ENCODE results near the gene RADIL.

The RADIL gene

GRCh38 chr7:4883372-4884144, at the start of gene RADIL:
Gene RADIL (minus strand): TSS chr7:4883716. CDS start chr7:4878139, 5,577 bp downstream.
- TF ChIP-seq CTCF (IDR thresholded peaks at IDR 0.05; ENCODE audit: insufficient read depth, low read length, poor library complexity, severe bottlenecking), result peak; percentile 58
- H3K27me3 ChIP-seq (replicated peaks; ENCODE audit: control insufficient read depth, insufficient read depth, low read length), result no peaks in the 10 kb centered on the region; the same call in 1 of the 2 replicates
- H3K4me3 ChIP-seq (replicated peaks; ENCODE audit: low read depth, low read length), result no peak within 1 kb of the TSS
- no peaks in the 10 kb centered on the region for H3K36me3 ChIP-seq (ENCODE audit: control insufficient read depth, insufficient read depth, low read length)
- peak; percentile 80 for DNase-seq (ENCODE audit: extremely low read depth, insufficient read length)

GRCh38 chr7:4931943-4932342, 48.4 kb upstream of the RADIL start:
- no peaks in the 10 kb centered on the region for H3K27me3 ChIP-seq (replicated peaks; ENCODE audit: control insufficient read depth, insufficient read depth, low read length)
- DNase-seq (ENCODE audit: extremely low read depth, insufficient read length), result no peak
- no peak for TF ChIP-seq CTCF (IDR thresholded peaks at IDR 0.05; ENCODE audit: insufficient read depth, low read length, poor library complexity, severe bottlenecking)
- no peak overlapping the region for H3K4me3 ChIP-seq (replicated peaks; ENCODE audit: low read depth, low read length)
- no peaks in the 10 kb centered on the region for H3K36me3 ChIP-seq (ENCODE audit: control insufficient read depth, insufficient read depth, low read length)

GRCh38 chr7:4929005-4929404, 45.5 kb upstream of the RADIL start:
- H3K27me3 ChIP-seq (replicated peaks; ENCODE audit: control insufficient read depth, insufficient read depth, low read length), result no peaks in the 10 kb centered on the region; the same call in 1 of the 2 replicates
- no peak for TF ChIP-seq CTCF (IDR thresholded peaks at IDR 0.05; ENCODE audit: insufficient read depth, low read length, poor library complexity, severe bottlenecking)
- DNase-seq (ENCODE audit: extremely low read depth, insufficient read length), result no peak
- no peak overlapping the region for H3K4me3 ChIP-seq (replicated peaks; ENCODE audit: low read depth, low read length)
- H3K36me3 ChIP-seq (ENCODE audit: control insufficient read depth, insufficient read depth, low read length), result no peaks in the 10 kb centered on the region

GRCh38 chr7:4928445-4928844, 44.9 kb upstream of the RADIL start:
- no peak for DNase-seq (ENCODE audit: extremely low read depth, insufficient read length)
- TF ChIP-seq CTCF (IDR thresholded peaks at IDR 0.05; ENCODE audit: insufficient read depth, low read length, poor library complexity, severe bottlenecking), result no peak
- Histone ChIP-seq H3K27me3 (replicated peaks; ENCODE audit: control insufficient read depth, insufficient read depth, low read length) (no peaks in the 10 kb centered on the region; the same call in 1 of the 2 replicates), H3K36me3 (ENCODE audit: control insufficient read depth, insufficient read depth, low read length) (no peaks in the 10 kb centered on the region), H3K4me3 (replicated peaks; ENCODE audit: low read depth, low read length) (no peak overlapping the region)

- TF ChIP-seq CTCF (IDR thresholded peaks at IDR 0.05; ENCODE audit: insufficient read depth, low read length, poor library complexity, severe bottlenecking), result no peak
- DNase-seq (ENCODE audit: extremely low read depth, insufficient read length), result no peak
- Histone ChIP-seq H3K27me3 (replicated peaks; ENCODE audit: control insufficient read depth, insufficient read depth, low read length) (no peaks in the 10 kb centered on the region; the same call in 1 of the 2 replicates), H3K36me3 (ENCODE audit: control insufficient read depth, insufficient read depth, low read length) (no peaks in the 10 kb centered on the region), H3K4me3 (replicated peaks; ENCODE audit: low read depth, low read length) (no peak overlapping the region)
These were observed 36.7 kb upstream of the RADIL start for GRCh38 chr7:4919969-4920766.

All from GM06990 (cell line).